Measurements from ENCODE around the gene PLA1A.
"Not testable (repeated sequence)": the region's sequence is repeated elsewhere in the genome, so short reads cannot be mapped to it uniquely, and the experiment has no call there.

The PLA1A gene, protein sequence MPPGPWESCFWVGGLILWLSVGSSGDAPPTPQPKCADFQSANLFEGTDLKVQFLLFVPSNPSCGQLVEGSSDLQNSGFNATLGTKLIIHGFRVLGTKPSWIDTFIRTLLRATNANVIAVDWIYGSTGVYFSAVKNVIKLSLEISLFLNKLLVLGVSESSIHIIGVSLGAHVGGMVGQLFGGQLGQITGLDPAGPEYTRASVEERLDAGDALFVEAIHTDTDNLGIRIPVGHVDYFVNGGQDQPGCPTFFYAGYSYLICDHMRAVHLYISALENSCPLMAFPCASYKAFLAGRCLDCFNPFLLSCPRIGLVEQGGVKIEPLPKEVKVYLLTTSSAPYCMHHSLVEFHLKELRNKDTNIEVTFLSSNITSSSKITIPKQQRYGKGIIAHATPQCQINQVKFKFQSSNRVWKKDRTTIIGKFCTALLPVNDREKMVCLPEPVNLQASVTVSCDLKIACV

DNA sequence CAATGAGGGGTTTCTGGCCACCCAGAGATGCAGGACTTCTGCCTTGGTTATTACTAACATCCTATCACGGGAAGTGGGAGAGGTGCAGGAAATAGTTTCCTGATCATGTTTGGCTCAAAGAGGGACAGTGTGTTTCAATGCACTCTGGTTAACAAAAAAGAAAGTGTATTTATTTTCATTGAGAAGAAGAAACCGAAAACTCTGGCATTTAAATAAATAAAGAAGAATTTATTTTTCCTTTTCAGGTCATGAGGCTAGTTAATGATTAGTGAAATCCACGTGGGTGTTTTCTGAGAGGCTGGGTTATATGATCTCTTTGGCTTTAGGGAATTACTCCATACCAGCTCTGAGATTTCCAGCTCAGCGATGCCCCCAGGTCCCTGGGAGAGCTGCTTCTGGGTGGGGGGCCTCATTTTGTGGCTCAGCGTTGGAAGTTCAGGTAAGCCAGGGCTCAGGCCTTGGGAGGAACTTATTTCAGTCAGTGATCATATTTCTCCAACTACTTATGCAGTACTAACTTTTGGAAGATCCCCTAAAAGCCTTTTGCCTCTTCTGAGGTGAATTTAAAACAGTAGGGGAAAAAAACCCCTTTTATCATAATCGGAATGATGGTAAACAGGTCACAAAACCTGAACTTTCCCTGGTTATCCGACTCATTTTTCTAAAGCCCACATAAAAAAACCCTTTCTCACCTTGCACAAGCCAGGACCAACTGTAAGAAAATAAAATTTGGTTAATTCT, at the start of gene PLA1A:
PLA1A (plus strand) TSS at position 338 of the 741 bp plus-strand sequence; CDS start at position 367, 29 bp downstream.
- TF ChIP-seq, protein P1, sequence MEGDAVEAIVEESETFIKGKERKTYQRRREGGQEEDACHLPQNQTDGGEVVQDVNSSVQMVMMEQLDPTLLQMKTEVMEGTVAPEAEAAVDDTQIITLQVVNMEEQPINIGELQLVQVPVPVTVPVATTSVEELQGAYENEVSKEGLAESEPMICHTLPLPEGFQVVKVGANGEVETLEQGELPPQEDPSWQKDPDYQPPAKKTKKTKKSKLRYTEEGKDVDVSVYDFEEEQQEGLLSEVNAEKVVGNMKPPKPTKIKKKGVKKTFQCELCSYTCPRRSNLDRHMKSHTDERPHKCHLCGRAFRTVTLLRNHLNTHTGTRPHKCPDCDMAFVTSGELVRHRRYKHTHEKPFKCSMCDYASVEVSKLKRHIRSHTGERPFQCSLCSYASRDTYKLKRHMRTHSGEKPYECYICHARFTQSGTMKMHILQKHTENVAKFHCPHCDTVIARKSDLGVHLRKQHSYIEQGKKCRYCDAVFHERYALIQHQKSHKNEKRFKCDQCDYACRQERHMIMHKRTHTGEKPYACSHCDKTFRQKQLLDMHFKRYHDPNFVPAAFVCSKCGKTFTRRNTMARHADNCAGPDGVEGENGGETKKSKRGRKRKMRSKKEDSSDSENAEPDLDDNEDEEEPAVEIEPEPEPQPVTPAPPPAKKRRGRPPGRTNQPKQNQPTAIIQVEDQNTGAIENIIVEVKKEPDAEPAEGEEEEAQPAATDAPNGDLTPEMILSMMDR (IDR thresholded peaks at IDR 0.05; ENCODE audit: low read depth, low read length), result no peak
- TF ChIP-seq, protein P2, sequence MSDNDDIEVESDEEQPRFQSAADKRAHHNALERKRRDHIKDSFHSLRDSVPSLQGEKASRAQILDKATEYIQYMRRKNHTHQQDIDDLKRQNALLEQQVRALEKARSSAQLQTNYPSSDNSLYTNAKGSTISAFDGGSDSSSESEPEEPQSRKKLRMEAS (IDR thresholded peaks at IDR 0.05; ENCODE audit: low read depth, low read length), result no peak
- TF ChIP-seq POLR2A (IDR thresholded peaks at IDR 0.05; ENCODE audit: extremely low read depth, insufficient read length) (no peak), MYC (IDR thresholded peaks at IDR 0.05; ENCODE audit: low read depth, low read length) (no peak)
- no peak for DNase-seq (ENCODE audit: low read depth)
- H3K4me3 ChIP-seq (ENCODE audit: low read depth, low read length), result no peak within 1 kb of the TSS

DNA sequence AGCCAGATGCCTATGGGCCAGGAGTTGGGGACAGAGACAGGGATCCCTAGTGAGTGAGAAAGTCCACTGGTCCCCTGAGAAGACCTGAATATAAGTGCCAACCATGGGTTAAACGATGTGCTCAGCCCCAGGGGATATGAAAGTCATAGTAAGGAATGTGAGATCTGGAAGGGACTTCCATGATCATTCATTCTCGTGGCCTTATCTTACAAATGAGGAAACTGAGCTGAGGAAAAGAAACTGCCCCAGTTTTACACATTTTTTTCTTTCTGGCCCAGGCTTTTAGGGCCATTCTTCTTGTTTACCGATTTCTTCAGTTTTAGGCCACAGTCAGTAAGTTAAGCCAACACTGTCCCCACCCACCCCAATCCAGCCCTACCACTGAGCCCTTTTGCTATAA, 49.3 kb upstream of the PLA1A start:
- H3K4me3 ChIP-seq (ENCODE audit: low read depth, low read length), result no peak overlapping the region
- TF ChIP-seq POLR2A (IDR thresholded peaks at IDR 0.05; ENCODE audit: extremely low read depth, insufficient read length) (no peak), MYC (IDR thresholded peaks at IDR 0.05; ENCODE audit: low read depth, low read length) (no peak)
- TF ChIP-seq, protein P1 (IDR thresholded peaks at IDR 0.05; ENCODE audit: low read depth, low read length), result no peak
- TF ChIP-seq, protein P2 (IDR thresholded peaks at IDR 0.05; ENCODE audit: low read depth, low read length), result no peak
- DNase-seq (ENCODE audit: low read depth), result no peak

DNA sequence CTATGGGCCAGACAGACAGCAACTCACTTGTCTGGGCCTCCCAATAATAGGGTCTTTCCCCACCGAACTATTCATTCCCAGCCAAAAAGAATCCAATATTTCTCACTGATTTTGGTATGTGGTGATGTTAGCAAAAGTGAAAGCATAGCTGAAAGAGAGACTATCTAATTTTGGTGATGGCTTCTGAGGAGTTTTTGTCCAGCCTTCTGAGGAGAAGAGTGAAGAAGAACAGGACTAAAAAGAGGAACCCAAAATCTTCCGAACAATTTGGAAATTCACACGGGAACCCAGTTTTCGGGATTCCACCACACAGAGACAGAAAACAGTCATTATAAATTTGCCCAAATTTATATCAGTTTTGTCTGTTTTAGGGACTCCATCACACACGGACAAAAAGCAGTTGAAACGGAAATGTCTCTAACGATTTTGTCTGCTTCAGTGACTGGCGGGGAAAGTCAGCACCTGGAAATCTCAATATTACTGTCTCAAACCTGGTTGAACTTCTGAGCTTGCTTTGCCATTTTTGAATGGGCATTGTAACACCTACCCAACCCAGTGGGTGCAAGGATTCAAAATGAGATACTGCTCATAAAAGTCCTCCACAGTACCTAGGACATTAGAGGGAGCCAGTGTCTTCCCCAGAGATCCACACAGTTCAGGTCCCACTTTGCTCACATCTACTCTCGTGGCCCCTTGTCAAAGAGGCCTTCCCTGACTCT, 47.3 kb upstream of the PLA1A start:
- no peak for DNase-seq (ENCODE audit: low read depth)
- TF ChIP-seq, protein P2 (IDR thresholded peaks at IDR 0.05; ENCODE audit: low read depth, low read length), result no peak
- TF ChIP-seq MYC (IDR thresholded peaks at IDR 0.05; ENCODE audit: low read depth, low read length), result no peak
- TF ChIP-seq POLR2A (IDR thresholded peaks at IDR 0.05; ENCODE audit: extremely low read depth, insufficient read length), result no peak
- TF ChIP-seq, protein P1 (IDR thresholded peaks at IDR 0.05; ENCODE audit: low read depth, low read length), result no peak
- H3K4me3 ChIP-seq (ENCODE audit: low read depth, low read length), result no peak overlapping the region

DNA sequence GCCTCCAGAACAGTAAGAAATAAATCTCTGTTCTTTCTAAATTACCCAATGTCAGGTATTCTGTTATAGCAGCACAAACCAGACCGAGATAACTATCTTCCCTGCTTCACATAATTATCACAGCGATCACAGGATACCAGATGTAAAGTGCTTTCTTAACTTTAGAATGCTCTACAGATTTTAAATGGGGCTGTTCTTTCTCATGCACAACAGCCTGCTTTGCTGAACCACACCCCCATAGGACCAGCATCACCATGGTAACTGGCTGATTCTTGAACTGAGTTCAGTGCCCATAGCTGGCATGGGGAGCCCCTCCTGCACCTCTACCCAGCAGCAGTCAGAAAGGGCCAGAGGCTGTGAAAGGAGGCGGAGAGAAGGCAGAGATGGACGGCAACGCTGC, 46.1 kb upstream of the PLA1A start:
- no peak overlapping the region for H3K4me3 ChIP-seq (ENCODE audit: low read depth, low read length)
- TF ChIP-seq, protein P2 (IDR thresholded peaks at IDR 0.05; ENCODE audit: low read depth, low read length), result no peak
- TF ChIP-seq, protein P1 (IDR thresholded peaks at IDR 0.05; ENCODE audit: low read depth, low read length), result no peak
- no peak for TF ChIP-seq MYC (IDR thresholded peaks at IDR 0.05; ENCODE audit: low read depth, low read length)
- no peak for TF ChIP-seq POLR2A (IDR thresholded peaks at IDR 0.05; ENCODE audit: extremely low read depth, insufficient read length)
- DNase-seq (ENCODE audit: low read depth), result no peak

DNA sequence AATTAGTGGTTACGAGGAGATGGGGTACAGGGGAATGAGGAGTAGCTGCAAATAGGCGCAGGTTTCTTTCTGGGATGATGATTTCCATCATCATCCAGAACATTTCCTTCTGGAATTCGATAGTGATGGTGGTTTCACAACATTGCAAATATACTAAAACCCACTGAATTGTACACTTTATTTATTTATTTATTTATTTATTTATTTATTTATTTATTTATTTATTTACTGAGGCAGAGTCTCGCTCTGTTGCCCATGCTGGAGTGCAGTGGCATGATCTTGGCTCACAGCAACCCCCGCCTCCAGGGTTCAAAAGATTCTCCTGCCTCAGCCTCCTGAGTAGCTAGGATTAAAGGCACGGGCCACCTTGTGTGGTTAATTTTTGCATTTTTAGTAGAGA, 44.8 kb upstream of the PLA1A start:
- H3K4me3 ChIP-seq (ENCODE audit: low read depth, low read length); DNase-seq (ENCODE audit: low read depth): not testable (repeated sequence)
